Astrocyte (in vitro differentiated cells and primary cell): ENCODE measurements around the gene PRKAR2A.

Experiments
- EZH2 ChIP-seq: IDR thresholded peaks from 2 replicates; pipeline ENCODE4 v1.6.1; 2012; ENCODE audit warnings: mild to moderate bottlenecking, low read length, inconsistent platforms; ENCODE audit not compliant: insufficient read depth
- TF ChIP-seq, protein P1 (sequence below): IDR thresholded peaks from 2 replicates; pipeline ENCODE4 v1.5.1; 2011; ENCODE audit warnings: low read depth, mild to moderate bottlenecking, inconsistent platforms, low read length, moderate library complexity; ENCODE audit not compliant: insufficient read depth

DNA sequence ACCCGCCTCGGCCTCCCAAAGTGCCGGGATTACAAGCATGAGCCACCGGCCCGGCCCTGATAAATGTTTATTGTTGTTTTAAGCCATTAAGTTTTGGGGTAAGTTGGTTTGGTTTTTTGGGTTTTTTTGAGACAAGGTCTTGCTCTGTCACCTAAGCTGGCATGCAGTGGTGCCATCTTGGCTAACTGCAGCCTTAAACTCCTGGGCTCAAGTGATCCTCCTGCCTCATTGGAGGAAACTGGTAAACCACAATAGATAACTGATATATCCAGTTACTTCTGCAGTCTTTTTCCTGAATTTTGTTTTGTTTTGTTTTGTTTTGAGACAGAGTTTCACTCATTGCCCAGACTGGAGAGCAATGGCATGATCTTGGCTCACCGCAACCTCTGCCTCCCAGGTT lies 46.8 kb upstream of the PRKAR2A start:
- no peak for TF ChIP-seq EZH2
- TF ChIP-seq, protein P1, sequence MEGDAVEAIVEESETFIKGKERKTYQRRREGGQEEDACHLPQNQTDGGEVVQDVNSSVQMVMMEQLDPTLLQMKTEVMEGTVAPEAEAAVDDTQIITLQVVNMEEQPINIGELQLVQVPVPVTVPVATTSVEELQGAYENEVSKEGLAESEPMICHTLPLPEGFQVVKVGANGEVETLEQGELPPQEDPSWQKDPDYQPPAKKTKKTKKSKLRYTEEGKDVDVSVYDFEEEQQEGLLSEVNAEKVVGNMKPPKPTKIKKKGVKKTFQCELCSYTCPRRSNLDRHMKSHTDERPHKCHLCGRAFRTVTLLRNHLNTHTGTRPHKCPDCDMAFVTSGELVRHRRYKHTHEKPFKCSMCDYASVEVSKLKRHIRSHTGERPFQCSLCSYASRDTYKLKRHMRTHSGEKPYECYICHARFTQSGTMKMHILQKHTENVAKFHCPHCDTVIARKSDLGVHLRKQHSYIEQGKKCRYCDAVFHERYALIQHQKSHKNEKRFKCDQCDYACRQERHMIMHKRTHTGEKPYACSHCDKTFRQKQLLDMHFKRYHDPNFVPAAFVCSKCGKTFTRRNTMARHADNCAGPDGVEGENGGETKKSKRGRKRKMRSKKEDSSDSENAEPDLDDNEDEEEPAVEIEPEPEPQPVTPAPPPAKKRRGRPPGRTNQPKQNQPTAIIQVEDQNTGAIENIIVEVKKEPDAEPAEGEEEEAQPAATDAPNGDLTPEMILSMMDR: no peak
